Spleen (tissue), 11 donors: ENCODE measurements around the gene HUNK. TPM values are rescaled to one million over a fixed set of nuclear protein-coding genes. Genes with fewer than 3 reads are reported as not detected.

Source experiments
- DNase-seq: peaks from one replicate; pipeline ENCODE4 v3.0.0-alpha.2; 2020
- H3K27ac ChIP-seq, 8 donors: fragments of 200-600 bp; sonication (generic) in 7 of 8; 1 replicate in 4 of 8; 2 replicates in 4 of 8; pipeline versions ENCODE4 v1.5.0 to v1.8.0; 2016 to 2021; ENCODE audit warnings: inconsistent platforms in 4 of 8, mild to moderate bottlenecking in 4 of 8, moderate library complexity in 1 of 8
- H3K27me3 ChIP-seq, 7 donors: fragments of 200-600 bp; sonication (generic) in 6 of 7; replicated peaks in 1 of 7; 1 replicate in 4 of 7; 2 replicates in 3 of 7; pipeline versions ENCODE4 v1.5.0 to v1.8.0; 2016 to 2021; ENCODE audit warnings: inconsistent platforms in 3 of 7, mild to moderate bottlenecking in 1 of 7
- H3K36me3 ChIP-seq, 6 donors: fragments of 200-600 bp; sonication (generic) in 5 of 6; 1 replicate in 4 of 6; 2 replicates in 2 of 6; pipeline versions ENCODE4 v1.5.0 to v1.8.0; 2016 to 2021; ENCODE audit warnings: inconsistent platforms in 2 of 6
- H3K4me1 ChIP-seq, 6 donors: fragments of 200-600 bp; sonication (generic) in 5 of 6; 1 replicate in 3 of 6; 2 replicates in 3 of 6; pipeline versions ENCODE4 v1.5.0 to v1.8.0; 2016 to 2021; ENCODE audit warnings: inconsistent platforms in 3 of 6
- H3K4me3 ChIP-seq, 8 donors: fragments of 200-600 bp; sonication (generic) in 7 of 8; 1 replicate in 4 of 8; 2 replicates in 4 of 8; pipeline versions ENCODE4 v1.5.0 to v1.8.0; 2016 to 2021; ENCODE audit warnings: inconsistent platforms in 4 of 8, mild to moderate bottlenecking in 4 of 8, moderate library complexity in 2 of 8
- H3K9me3 ChIP-seq, 8 donors: fragments of 200-600 bp; sonication (generic) in 7 of 8; 1 replicate in 4 of 8; 2 replicates in 4 of 8; pipeline versions ENCODE4 v1.5.0 to v1.8.0; 2016 to 2021; ENCODE audit warnings: inconsistent platforms in 4 of 8
- CTCF ChIP-seq, 11 experiments: fragments of 200-600 bp in 7 of 11; fragments of 450-650 bp in 4 of 11; sonication (generic) in 4 of 11; IDR thresholded peaks in 8 of 11; conservative IDR thresholded peaks in 3 of 11; 1 replicate in 7 of 11; 2 replicates in 4 of 11; pipeline versions ENCODE4 v1.4.0 to v1.8.0; 2016 to 2021; ENCODE audit warnings: antibody characterized with exemption in 11 of 11, inconsistent platforms in 4 of 11, mild to moderate bottlenecking in 1 of 11
- POLR2A ChIP-seq, 3 donors: fragments of 450-650 bp; IDR thresholded peaks; one replicate each; pipeline ENCODE4 v1.5.1; 2017; ENCODE audit warnings: antibody characterized with exemption in 3 of 3, mild to moderate bottlenecking in 1 of 3
- POLR2AphosphoS5 ChIP-seq, 3 donors: sonication (generic); formaldehyde crosslinking; IDR thresholded peaks; one replicate each; pipeline ENCODE4 v1.5.1; 2017; ENCODE audit warnings: antibody characterized with exemption in 3 of 3
- WGBS, 5 donors: extraction: QIAGEN DNeasy Blood & Tissue Kit in 3 of 5; methylation state at CpG; one replicate each; pipeline versions ENCODE4 v1.1.5 to v1.1.7; 2013 to 2018; 5-methylcytosine and 5-hydroxymethylcytosine counted together
- intact Hi-C: fragments of 100-400 bp; cut with DNase I; formaldehyde crosslinking; loops from one replicate; pipeline ENCODE4 v1.15.0; 2023; ENCODE audit warnings: low total_unique reads
- polyA plus RNA-seq, 3 donors: library from polyadenylated mRNA; stranded (reverse); fragments of 200-250 nt; gene quantifications; one replicate each; pipeline ENCODE4 v1.2.1, GENCODE V29; 2013
- total RNA-seq, 7 donors: library from RNA; depleted of rRNA in 3 of 7; stranded (reverse); fragments of >200 nt in 3 of 7; fragmentation: NEBNext Ultra II Directional in 4 of 7; extraction: Animal tissue kit (Norgen Biotek cat#: 25700) in 4 of 7; gene quantifications; one replicate each; pipeline versions ENCODE4 v1.1.0 to v1.2.1, GENCODE V29; 2016 to 2021
- donor health status: healthy with polysubstance abuse.
- donor health status: DM: no; HTN: no; CAD: no; lungs with moderate emphysema.
- donor health status: DM: no; HTN: no; CAD: no.
- donor health status: Bipolar disorder and iron deficiency.
- donor health status: healthy.
- donor health status: DM: no; HTN: no; CAD: no.
- donor health status: DM: yes; HTN: yes; CAD: no.

HUNK gene
- total and polyA plus RNA-seq, 10 donors: 0.06 to 0.41 (median 0.14) TPM; not detected in 3

GRCh38 chr21:31847761-31848160 is 25.1 kb upstream of the HUNK start:
- Histone ChIP-seq H3K4me1 (no peaks in the 10 kb centered on the region), H3K4me3 (no peak overlapping the region), H3K27me3 (peaks cover 0 to 11% (median 0%) of the 10 kb centered on the region in 7 donors), H3K27ac (no peak overlapping the region), H3K36me3 (no peaks in the 10 kb centered on the region), H3K9me3 (no peaks in the 10 kb centered on the region)
- TF ChIP-seq CTCF (IDR thresholded peaks at IDR 0.05 in 8 of 11, conservative IDR thresholded peaks at IDR 0.05 in 3 of 11) (no peak), POLR2A (IDR thresholded peaks at IDR 0.05) (no peak), POLR2AphosphoS5 (IDR thresholded peaks at IDR 0.05) (no peak)
- WGBS, 5 donors: 84 to 96% (median 88%) methylated on average over 3 of the region's 3 CpGs
- no peak for DNase-seq
- intact Hi-C loops: no loop called here

- H3K9me3 ChIP-seq: no peaks in the 10 kb centered on the region
- no peaks in the 10 kb centered on the region for H3K4me1 ChIP-seq
- no peak for DNase-seq
- no peak overlapping the region for H3K27ac ChIP-seq
- no peak for TF ChIP-seq POLR2A (IDR thresholded peaks at IDR 0.05)
- TF ChIP-seq POLR2AphosphoS5 (IDR thresholded peaks at IDR 0.05): no peak
- TF ChIP-seq CTCF (IDR thresholded peaks at IDR 0.05 in 8 of 11, conservative IDR thresholded peaks at IDR 0.05 in 3 of 11): no peak
- no peaks in the 10 kb centered on the region for H3K36me3 ChIP-seq
- 83 to 92% (median 90%) methylated on average over 4 of the region's 4 CpGs for WGBS, 5 donors
- no peak overlapping the region for H3K4me3 ChIP-seq
- intact Hi-C loops: no loop called here
- H3K27me3 ChIP-seq: peaks cover 0 to 11% (median 0%) of the 10 kb centered on the region in 7 donors
Observed at GRCh38 chr21:31848326-31848985, 24.4 kb upstream of the HUNK start.

- intact Hi-C loops: no loop called here
- WGBS, 5 donors: 83 to 89% (median 88%) methylated on average over 7 of the region's 7 CpGs
- DNase-seq: no peak
- no peaks in the 10 kb centered on the region for H3K4me1 ChIP-seq
- no peak overlapping the region for H3K27ac ChIP-seq
- H3K9me3 ChIP-seq: no peaks in the 10 kb centered on the region
- TF ChIP-seq CTCF (IDR thresholded peaks at IDR 0.05 in 8 of 11, conservative IDR thresholded peaks at IDR 0.05 in 3 of 11) (no peak), POLR2AphosphoS5 (IDR thresholded peaks at IDR 0.05) (no peak), POLR2A (IDR thresholded peaks at IDR 0.05) (no peak)
- no peak overlapping the region for H3K4me3 ChIP-seq
- H3K36me3 ChIP-seq: no peaks in the 10 kb centered on the region
- H3K27me3 ChIP-seq: peaks cover 0 to 6% (median 0%) of the 10 kb centered on the region in 7 donors
Observed at GRCh38 chr21:31850886-31851285, 21.9 kb upstream of the HUNK start.

- no peak for TF ChIP-seq POLR2AphosphoS5 (IDR thresholded peaks at IDR 0.05)
- TF ChIP-seq POLR2A (IDR thresholded peaks at IDR 0.05): no peak
- no peak for TF ChIP-seq CTCF (IDR thresholded peaks at IDR 0.05 in 8 of 11, conservative IDR thresholded peaks at IDR 0.05 in 3 of 11)
- H3K27ac ChIP-seq: no peak overlapping the region
- H3K9me3 ChIP-seq: no peaks in the 10 kb centered on the region
- no peaks in the 10 kb centered on the region for H3K4me1 ChIP-seq
- H3K36me3 ChIP-seq: no peaks in the 10 kb centered on the region
- no peak for DNase-seq
- 81 to 89% (median 86%) methylated on average over 4 of the region's 4 CpGs for WGBS, 5 donors
- H3K4me3 ChIP-seq: no peak overlapping the region
- peaks cover 0 to 6% (median 0%) of the 10 kb centered on the region in 7 donors for H3K27me3 ChIP-seq
- intact Hi-C loops: no loop called here
Observed at GRCh38 chr21:31855180-31855579, 17.6 kb upstream of the HUNK start.
